ENCODE measurements around the gene FXYD4.

Gene FXYD4

DNA sequence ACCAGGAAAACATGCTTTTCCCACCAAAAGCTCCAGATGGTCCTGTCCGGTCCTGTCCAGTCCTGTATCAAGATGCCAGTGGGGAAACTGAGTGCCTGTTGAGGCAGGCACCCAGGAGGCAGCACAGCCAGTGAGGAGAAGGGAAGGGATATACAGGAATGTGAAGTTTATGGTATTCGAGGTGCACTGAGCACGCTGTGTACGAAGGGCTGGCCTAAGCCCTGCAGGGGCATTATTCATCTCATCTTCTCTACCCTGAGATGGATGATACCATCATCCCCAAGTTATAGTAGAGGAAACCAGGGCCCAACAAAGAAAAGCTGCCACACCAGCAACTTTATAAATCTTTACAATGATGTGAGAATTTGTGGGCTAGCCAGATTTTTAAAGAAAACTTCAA, 23.4 kb upstream of the FXYD4 start:
- no peak for DNase-seq

DNA sequence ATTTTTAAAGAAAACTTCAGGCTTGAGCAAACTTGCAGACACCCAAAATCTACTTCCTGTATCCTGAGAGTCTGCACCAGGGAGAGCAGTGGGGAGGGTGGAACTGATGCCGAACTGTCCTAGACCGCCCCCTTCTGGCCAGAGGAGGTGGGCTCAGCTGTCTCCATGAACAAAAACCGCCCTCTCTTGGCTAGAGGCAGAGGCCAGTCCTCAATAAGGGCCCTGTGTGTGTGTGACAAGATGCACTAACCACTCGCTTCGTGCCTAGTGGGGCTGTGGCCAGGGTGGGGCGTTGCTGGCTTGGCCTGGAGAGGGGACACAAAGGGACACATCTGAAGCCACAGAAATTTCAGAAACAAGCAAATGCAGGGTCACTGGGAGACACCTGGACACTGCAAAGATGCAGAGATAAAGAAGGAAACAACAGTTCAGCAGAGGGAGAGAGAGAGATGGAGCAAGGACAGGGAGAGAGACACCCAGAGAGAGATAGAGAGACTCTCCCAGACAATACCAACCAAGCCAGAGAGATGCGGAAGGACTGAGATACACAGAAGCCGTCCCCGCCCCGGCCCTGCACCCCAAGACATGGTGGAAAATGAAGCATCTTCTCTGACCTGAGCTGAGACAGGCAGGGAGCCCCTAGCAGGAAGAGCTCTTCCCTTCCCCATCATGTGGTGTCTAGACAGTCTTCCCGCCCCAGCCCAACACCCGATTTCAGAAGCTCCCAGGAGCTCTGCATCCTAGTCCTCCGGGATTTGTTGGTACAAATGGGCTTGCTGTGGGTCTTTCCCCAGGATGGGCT, 22.7 kb upstream of the FXYD4 start:
- peak; percentile 77 for DNase-seq

DNA sequence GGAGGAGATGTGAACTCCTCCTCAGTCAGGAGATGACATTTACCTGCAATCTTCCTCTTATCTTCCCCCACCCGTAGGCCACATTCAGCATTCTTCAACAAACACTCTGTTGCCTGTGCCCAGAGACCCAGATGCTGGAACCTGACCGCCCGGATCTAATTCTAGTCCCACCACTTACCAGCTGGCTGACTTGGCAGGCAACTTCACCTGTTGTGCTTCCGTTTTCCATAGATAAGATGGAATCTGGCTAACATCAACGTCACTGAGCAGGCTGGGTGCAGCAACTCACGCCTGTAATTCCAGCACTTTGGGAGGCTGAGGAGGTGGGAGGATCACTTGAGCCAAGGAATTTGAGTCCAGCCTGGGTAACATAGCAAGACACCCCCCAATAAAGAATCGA, 21.3 kb upstream of the FXYD4 start:
- no peak for DNase-seq

DNA sequence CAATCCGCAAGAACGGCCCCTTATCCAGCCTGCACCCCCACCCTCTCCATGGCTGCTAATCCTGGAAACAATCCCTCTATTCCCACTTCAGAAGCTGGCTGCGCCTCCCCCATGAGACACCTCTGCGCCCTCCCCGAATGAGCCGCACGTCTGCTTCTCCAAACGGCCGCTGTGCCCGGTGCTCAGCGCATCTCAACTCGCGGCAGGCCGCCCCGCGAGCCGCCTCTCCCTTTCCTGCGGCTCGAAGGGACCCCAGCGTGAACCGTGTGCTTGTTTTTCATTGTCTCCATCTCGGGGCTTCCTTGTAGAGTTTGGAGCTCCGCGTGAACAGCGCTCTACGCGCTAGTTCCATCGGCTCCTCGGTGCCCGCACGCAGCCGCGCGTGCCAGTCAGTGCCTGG, 20.8 kb upstream of the FXYD4 start:
- no peak for DNase-seq

DNA sequence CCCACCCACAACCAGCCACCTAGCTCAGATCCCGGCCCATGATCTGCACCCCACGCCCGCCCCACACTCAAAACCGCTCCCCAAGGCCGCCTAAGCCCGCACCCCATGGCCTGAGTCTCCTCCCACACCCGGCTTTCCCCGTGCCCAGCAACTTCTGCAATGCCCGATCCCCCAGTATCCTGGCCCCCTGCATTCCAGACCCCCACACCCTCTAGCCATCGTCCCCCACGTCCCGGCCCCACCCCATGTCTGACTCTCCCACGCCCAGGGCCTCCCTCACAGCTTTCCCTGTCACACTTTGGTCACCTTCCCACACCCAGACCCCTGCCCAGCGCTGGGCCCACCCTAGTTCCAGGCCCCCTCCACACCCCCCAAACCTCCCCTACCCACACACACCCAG, 20.1 kb upstream of the FXYD4 start:
- no peak for DNase-seq

DNA sequence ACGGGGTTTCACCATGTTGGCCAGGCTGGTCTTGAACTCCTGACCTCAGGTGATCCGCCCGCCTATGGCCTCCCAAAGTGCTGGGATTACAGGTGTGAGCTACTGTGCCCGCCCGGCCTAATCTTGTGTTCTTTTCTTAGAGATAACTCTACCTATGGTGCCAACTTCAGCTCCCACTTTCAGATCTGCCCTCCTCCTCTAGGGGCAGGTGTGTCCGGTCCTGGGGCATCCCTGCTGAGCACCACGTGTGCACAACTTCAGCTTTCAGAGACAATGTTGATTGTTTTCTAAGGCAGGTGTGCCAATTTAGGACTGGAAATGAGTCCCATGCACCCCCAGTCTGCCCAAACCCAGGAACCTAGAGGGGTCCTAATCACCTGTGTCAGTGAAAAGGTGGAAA, 18.5 kb upstream of the FXYD4 start:
- no peak for DNase-seq

DNA sequence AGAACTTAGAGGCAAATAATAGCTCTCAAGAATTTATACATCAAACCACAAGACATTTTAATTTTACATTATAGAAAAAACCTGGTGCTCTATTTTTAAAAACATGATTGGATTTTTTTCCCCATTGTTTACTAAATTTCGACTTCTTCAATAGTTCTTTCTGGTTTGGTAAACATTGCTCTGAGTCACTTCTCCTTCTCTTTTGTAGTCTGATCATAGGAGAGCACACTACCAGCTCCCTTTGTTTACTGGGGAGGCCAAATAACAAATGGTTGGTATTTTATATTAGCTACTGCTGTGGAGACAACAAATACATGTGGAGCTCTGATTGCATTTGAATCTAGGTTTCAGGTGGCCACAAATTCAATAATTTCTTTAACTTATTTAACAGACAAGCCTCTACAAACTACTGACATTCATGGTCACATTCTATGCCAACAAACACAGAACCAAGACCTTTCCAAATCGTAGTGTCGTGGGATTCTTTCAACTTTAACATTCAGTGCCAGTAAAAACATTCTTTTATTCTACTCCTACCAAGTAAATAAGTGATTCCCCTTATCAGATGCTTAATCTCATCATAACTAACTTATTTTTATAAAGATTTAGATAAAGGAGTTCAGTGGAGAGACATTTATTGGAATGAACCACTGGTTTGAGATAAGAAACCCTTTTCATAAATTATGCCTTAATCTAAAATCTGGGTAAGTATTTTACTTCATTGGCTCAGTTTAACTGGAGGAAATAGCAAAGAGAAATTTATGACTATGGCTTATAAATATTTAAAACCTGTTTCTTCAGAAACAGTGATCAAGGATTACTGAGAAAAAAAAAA, 17.7 kb upstream of the FXYD4 start:
- DNase-seq, result no peak

DNA sequence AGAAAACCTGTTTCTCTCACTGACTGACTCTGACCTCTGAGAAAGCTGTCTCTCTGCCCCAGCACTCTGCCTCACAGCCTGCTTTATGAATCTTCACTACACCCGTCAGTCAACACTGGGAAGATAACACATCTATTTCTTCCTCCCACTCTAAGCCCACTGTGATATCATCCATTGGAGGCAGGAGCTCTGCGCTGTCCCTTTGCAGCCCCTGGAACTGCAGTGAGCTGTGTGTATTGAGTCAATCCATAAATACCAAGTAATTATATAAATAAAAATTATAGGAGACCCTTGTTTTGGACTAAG, 17.2 kb upstream of the FXYD4 start:
- DNase-seq, result no peak

DNA sequence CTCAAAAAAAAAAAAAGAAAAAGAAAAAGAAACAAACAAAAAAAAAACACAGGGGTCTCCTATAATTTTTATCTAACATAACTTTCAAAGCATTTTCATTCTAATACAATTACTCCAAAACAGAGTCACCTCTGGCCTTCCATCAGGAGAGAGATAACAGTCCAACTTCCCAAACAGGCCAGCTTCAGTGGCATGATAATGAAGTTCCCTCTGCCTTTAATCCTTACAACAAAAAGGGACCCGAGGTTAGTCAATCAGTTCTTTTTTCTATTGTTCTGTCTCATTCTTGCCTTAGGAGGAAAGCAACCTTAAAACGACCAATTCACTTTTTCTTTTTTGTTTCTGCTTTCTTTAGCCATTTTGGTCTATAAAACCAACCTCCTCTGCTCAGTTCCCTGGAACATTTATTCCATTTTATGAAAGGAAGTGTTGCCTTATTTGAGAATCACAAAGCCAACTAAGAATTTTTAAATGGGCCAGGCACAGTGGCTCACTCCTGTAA, 16.5 kb upstream of the FXYD4 start:
- no peak for DNase-seq

DNA sequence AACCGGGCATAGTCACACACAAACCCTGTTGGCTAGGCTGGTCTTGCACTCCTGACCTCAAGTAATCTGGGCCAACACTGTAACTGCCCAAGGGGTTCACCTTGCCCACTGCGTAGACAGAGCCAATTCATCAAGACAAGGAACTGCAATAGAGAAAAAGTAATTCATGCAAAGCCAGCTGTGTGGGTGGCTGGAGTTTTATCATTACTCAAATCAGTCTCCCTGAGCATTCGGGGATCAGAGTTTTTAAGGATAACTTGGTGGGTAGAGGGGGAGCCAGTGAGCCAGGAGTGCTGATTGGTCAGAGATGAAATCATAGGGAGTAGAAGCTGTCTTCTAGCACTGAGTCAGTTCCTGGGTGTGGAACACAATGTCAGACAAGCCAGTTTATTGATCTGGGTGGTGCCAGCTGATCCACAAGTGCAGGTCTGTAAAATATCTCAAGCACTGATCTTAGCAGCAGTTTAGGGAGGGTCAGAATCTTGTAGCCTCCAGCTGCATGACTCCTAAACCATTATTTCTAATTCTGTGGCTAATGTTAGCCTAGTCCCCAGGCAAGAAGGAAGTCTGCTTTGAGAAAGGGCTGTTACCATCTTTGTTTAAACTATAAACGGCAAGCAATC, 15.6 kb upstream of the FXYD4 start:
- peak; percentile 70 for DNase-seq

DNA sequence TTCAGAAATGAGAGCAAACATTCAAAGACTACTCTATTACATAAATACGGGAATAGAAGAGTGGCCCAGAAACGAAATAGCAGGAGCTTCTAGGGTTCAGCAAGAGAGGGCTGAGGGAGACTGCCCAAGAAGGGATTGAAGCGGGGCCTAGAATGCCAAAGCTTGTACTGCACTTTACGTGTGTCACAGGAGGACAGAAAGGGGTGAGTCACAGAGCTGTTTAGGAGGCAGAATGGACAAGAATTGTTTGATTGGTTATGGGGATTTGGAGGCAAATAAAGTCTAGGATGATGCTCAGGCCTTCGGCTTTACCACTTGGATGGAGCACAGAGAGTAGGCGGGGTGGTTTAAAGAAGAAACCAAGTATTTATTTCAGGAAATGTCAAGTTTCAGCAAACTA, 11.3 kb upstream of the FXYD4 start:
- DNase-seq, result no peak

DNA sequence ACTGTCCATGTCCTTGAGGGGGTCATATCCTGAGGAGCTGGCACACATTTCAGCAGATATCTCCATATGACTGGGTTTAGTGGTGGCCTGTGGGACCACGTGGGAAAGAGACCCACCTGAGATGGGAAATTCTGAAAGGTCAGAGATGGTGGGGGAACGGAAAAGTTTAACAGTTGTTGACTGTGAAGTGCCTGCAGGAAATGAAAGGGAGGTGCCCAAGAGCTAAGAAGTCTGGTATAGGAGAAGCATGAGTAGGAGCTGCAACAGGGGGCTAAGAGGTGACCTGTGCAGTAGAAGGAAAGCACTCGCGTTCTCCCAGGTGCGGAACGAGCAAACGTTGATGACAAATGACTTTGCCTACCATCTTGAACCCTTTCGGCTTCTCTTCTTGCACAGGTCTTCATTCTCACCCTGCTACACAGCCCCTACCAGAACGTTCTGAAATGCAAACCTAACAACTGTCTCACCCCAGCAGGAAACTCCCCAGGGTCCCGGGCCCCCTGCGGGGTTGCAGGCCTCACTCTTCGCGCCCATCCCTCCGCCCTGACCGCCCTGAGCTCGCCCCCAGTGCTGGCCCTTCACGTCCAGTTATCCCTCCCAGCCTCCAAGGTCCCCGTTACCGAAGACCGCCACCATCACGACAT, 9.8 kb upstream of the FXYD4 start:
- no peak for DNase-seq

DNA sequence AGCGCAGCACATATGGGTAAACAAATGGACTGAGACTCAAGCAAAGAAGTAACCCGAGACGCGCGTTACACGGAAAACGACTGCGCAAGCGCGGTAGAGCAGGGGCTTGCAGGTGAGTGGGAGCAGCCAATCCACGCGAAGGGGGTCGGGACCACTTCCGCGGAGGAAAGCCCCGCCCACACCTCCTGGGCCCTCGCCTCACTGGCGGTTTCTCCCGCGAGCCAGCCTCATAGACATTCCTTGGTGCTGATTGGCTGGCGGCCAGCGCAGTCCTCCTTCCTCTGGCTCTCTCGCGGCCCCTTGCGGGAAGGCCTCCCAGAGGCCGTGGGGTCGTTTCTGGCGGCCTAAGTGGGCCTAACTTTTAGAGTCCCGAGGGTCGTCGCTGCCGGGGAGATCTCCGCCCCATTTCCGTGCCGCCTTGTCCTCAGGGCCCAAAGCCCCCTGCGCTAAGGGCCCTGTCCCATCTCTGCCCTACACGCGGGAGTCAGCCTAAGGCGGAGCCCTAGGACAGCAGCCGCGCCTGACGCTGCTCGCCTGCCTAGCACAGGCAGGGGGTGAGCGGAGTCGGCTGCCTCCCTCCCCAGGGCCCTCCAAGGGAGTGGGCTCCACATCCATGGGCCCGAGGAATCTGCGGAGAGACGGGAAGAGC, 9.1 kb upstream of the FXYD4 start:
- no peak for DNase-seq

DNA sequence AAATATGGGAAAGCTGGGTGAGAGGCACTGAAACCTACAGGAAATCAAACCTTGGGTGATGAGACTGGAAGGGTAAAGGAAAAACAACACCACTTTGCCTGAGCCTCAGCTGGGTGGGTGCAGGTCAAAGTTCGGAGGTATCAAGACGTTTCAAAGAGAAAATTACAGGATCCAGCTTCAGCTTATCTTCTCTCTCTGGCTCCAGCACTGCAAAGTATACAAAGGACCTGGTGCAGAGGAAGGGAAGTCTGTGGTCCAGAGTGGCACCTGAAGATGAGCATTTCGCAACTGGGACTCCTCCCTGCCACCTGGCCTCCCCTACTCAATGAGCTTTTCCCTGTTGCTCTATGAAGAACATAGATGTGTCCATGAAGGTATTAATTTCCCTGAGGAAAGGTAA, 6.4 kb upstream of the FXYD4 start:
- no peak for DNase-seq

DNA sequence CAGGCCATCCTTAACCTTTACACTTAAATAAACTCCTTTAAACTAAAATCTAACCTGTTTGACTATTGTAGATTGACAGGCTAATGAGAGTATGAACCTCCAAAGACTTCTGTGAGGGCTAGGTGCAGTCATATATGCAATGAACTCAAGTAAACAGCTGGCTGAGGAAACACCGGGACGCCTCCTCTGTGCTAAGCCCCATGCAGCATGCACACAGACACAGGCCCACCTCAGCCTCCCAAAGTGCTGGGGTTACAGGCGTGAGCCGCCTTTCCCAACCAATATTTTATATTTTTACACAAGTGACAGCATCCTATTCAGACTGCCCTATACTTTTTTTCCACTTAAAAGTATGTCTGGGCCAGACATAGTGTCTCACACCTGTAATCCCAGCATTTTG, 1.5 kb upstream of the FXYD4 start:
- DNase-seq, result no peak

DNA sequence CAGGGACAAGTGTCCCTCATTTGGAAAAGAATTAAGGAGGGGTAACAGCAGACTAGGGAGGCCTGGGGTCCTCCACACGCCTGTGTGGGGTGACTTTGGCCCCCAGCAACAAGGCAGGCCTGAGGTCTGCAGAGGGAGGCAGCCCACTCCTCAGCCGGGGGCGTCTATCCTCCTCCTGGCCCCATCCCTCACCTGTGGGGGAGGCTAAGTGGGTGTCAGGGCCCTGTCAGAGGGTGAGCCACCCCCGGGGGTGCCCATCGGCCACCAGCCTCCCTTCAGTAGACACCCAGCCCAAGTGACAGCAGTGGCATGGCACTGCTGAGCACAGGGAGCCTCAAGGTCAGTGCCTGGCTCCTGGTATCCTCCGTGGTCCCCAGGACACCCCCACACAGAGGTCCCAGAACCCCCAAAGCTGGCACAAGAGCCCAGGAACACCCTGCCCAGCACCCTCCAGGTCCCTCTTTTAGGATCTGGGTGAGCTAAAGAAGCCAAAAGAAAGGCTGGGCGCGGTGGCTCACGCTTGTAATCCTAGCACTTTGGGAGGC, 693 bp upstream of the FXYD4 start:
- no peak for DNase-seq

DNA sequence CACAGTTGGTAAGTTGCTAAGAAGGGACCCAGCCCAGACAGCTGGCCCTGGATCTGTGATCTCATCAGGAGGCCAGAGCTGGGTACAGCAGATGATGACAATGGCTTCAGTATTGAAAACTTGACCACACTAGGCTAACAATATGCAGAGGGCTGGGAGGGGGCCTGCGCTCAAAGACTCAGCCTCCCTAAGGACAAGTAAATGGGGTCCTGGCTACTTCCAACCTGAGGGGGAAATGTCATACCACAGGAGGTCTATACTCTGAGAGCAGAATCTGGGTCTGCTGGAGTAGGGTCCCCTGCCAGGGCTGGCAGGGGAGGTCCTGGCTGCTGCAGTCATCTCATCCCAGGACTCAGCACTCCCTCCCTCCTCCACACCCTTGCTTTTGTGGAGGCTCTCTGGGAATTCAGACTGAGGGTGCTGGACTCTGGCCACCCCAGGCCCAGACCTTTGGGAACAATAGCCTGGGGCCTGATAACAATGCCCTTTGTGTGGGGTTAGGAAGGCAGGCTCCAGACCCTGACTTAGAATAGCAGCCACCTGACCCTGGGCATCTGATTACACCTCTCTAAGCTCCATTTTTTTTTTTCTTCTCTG, 1.4 kb downstream of the FXYD4 start:
- DNase-seq, result no peak

DNA sequence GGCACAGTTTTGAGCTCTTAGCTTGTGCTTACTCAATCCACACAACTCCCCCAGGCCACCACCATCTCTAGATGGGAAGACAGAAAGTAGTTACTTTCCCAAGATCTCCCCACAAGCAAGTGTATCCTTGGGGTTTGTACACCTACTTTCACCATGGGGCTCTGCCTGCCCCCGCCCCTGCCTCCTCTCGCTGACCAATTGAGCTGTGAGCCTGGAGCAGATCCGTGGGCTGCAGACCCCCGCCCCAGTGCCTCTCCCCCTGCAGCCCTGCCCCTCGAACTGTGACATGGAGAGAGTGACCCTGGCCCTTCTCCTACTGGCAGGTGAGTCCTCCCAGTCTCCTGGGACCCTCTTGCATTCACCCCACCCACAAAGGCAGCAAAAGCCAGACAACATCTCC, 2.0 kb downstream of the FXYD4 start:
- no peak for DNase-seq

DNA sequence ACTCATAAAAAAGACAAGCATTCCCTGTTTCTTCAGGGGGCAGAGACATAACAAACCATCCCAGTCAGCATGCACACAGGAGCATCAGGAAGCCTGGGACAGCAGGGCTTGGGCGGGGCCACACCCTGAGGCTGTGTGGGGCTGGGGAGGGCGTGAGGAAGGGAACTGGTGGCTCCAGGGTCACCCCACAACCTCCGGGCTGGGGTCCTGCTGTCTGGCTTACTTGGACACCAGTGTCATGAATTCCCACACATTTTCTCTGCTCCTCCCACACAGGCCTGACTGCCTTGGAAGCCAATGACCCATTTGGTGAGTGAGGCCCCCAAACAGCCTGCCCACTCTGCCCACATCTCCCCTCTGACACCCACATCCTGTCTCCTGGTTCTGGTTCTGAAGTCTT, 2.8 kb downstream of the FXYD4 start:
- no peak for DNase-seq

DNA sequence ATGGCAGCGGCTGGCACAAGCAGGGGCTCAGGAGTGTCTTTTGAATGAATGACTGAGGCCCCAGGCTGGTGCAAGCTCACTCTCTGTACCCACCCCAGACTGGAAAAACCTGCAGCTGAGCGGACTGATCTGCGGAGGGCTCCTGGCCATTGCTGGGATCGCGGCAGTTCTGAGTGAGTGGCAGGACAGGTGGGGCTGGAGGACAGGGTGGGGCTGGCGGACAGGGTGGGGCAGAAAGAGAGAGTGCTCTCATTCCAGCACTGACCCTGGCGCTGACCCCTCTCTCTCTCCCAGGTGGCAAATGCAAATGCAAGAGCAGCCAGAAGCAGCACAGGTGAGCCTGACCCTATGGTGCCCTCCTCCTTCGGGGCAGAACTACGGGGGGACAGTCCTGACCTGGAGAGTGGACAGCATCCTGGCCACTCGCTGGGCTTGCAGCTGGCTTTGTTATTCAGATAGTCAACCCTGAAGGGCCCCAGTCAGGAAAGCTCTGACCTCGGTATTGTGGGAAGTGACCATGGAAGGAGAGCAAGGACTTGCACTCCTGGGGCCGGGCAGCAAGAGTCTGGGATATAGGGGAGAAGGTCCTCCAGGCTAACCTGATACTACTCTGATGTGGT, 4.1 kb downstream of the FXYD4 start:
- DNase-seq, result no peak

DNA sequence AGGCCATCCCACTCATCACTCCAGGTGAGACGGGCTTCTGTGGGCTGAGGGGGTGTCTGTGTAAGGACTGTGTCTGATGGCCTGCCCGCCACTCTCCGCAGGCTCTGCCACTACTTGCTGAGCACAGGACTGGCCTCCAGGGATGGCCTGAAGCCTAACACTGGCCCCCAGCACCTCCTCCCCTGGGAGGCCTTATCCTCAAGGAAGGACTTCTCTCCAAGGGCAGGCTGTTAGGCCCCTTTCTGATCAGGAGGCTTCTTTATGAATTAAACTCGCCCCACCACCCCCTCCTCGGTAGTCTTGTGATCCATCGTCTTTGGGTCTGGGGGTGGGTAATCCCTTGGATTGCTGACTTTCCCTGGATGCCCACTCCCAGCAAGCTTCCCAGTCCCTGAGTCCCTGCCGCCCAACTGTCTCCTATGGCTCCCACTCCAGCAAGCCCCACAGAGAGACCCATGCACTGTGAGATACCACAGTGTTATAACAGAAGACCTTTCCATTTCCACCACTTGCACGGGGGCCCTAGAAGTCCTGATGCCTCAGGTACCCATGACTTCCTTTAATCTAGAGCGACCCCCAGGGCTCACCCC, 4.7 kb downstream of the FXYD4 start:
- no peak for DNase-seq

All from HCEC 1CT (cell line).